Activated CD8-positive, alpha-beta memory T cell treated with anti-CD3 and anti-CD28 coated beads, Interleukin-2, amount 50 U/mL, for 4 hours (primary cell): Measurements from ENCODE around the gene MYO18A.
A peak's percentile ranks its signal among the peaks of the same experiment; 100 is the strongest.

Source experiments
- DNase-seq: peaks from one replicate; pipeline ENCODE4 v3.0.0-alpha.2; 2020

Gene MYO18A

DNA sequence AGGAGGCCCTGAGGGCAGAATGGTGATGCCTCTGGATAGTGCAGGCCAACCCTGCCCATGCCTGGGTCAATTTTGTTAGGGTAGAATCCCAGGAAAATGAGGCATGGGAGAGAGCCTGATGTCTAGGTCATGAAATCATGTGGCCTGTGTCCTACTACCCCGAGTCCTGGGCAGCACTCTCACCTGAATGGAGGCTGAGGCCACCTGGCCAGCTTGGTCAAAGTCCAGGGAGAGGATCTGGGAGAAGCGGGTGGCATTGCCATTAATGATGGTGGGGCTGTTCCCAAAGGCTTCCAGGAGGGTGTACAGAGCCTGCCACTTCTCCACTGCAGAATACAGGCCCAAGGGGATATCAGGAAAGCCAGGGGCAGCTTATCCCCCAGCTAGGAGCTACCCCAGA, 59.8 kb downstream of the MYO18A start:
- no peak for DNase-seq

DNA sequence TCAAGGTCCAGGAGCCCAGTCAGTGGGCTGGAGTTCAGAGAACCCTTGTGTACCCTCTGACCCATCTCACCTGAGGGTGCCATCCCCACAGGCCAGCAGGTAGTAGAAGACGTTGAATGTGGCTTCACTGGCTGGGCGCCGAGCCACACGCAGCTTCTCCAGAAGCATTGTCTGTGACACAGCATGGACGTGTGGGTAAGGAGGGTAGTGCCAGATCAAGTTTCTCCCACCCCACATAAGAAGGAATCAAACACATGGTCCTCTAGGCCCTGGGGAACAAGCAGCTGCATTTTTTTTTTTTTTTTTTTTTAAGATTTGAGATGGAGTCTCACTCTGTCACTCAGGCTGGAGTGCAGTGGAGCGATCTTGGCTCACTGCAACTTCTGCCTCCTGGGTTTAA, 60.9 kb downstream of the MYO18A start:
- no peak for DNase-seq

DNA sequence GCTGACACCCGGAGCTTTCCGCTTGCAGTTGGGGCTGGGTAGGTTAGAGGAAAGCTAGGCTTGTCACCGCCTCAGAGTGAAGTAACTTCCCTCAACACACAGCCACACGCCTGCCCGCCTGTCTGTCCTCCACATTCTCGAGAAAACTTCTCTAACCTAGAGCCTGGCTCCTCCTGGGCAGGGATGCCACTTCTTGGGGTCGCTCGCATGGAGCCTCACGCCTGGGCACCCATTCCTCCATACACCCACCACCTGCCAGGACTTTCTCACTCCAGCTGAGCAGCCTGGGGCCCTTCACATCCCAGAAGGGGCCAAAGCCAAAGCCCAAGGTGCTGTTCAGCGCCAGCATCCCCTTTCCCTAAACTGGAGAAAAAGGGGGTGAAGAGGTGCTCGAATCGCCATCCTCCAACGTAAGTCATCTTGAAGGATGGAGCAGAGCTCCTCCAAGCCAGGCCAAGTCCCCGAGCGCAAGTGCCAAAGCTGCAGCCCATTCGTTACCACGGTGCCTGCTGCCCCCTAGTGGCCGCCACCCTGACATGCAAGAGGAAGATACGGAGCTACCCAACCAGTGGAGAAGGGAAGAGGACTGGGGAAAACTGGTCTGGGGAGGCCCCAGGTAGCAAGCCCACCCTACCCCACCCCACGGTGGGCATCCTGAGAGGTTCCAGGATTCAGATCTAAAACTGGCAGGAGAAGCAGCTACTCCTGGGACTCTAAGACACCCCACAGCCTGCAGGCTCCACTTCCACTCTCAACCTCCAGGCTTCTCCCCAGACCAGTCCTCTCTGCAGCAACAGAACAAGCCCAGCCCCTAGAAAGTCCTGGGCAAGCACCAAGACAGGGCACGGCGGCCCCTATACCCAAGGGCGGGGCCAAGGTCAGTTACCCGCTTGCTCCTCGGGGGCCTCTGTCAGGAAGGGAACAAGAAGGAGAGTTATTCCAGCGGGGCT, 63.1 kb downstream of the MYO18A start:
- DNase-seq, result peak; percentile 78

DNA sequence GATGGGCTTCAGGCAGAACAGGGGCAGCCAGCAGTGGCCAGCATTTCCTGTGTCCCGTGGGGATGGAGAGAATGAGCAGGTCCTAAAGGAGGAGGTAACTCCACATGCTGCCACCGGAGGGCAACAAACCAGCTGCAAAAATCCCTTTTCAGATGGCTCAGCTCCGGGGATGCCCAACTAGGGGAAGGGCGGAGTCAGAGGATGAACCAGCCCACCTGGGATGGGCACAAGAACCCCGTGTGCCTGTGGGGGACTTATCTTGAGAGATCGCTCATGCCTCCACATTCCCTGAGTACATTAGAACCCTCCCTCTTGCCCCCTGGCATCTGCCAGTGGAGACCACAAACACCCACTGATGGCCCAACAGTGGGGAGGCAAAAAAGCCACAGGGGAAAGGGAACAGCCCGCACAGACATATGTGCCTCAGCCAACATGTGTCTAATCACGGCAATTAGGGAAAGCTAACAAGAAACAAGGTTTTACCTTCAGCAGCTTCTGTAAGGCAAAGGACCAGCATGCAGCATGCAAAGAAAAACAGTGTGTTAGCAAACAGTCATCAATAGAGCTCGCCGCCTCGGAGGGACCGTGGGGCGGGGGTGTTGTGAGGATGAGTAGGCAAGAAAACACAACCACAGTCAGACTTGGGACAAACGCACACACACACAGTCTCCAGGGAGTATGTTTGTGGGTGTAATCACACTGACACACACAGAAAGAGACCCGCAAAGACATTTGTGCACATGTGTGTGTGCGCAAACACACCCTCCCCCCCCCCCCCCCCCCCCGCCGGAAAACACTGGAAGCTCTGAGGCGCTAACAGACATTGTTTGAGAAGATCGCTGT, 64.0 kb downstream of the MYO18A start:
- DNase-seq, result peak; percentile 37

DNA sequence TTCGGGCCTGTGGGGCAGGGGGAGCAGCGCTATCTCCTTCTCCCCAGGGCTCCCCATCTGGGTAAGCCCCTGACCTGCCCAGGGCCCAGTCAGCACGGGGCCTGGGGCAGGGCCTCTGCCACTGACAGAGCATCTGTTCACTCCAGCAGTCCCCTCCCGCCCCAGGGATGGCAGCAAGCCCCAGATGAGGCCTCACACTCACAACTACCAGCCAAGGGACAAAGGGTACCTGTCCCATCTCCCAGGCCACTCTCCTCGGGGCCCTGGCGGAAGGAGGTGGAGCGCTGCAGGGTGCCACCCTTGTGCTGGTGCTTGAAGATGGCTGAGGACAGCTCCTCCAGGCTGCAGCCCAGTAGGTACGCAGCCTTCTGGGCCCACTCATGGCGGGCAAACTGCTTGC, 64.8 kb downstream of the MYO18A start:
- DNase-seq, result no peak

DNA sequence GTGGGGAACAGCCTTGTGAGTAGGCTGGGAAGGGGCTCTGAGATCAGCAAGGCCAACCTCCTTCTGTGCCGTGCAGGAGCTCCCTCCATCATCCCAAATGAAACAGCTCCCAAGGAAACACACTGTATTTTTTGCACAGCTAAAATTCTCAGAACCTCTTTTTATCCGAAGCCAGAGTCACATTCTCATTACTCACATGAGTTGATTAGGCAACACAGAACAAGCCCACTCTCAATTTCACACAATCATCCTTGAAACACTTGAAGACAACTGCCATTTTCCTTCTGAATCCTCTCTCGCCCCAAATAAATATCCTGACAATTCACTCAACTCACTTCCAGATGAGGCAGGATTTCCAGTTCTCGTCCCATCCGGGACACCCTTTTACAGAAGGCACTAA, 66.1 kb downstream of the MYO18A start:
- DNase-seq, result no peak

DNA sequence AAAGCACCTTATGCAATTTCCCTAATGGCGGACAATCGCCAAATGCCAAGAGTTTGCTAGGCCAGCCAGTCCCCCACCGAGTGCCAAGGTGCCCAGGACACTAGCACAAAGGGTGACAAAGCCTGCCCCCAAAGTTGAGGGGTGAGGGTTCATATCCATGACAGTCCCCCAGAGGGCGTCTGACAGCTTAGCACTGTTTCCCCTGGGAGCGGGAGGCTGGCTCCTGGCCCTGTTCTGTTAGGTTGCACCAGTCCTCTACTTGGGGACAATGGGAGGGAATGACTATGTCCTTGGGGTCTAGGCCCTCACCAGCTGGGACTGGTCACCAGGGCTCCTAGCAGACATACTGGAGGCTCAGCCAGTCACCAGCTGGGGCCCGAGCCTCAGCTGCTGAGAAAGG, 66.9 kb downstream of the MYO18A start:
- DNase-seq, result no peak

DNA sequence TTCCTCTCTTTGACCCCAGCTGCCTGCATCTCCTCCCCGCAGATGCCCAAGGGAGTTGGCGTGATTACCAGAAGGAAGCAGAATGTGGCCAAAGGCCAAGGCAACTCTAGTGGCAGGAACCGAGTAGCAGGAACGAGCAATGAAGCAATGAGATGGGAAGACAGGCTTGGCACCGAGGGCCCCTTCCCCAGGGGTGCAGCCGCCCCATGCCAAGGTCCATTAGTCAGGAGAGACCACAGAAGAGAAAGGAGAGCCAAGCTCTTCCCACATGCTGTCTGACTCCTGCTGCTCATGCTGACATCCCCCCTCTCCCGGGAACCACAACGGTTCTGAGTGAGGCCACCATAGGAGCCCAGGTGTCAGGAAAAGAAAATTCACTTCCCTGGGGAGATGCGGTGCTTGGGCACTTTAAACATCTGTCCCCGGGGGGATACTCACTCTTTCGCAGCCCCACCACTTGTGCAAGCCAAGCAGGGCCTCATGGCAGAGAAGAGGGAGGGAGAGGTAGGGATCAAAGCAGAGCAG, 67.4 kb downstream of the MYO18A start:
- no peak for DNase-seq

DNA sequence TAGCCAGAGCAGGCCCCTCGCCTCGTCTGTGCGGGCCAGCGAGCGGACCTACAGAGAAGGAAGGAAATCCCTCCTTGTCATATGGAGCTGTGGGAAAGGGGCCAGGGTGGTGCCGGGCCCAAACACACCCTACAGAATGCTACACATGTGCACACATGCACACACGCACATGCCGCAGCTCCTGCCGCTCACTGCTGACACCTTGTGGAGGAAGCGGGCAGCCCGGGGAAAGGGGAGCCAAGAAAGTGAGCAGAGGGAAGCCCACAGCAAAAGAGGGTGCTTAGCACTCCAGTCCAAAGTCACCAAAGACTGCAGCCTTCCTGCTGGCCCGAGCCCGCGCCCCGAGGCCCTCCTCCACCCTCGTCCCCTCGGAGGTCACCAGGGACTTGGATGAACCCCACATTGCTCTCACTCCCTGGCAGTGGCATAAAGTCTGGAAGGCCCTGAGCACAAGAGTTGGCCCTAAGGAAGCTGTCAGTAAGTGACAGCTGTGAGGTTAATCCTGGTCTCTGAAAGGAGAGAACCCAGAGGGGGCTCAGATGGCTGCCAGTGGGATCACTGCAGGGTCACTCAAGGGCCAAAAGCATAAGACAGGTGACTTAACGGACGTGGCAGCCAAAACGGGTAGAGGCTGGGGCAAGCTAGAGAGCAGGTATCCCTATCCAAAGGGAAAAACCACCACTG, 68.2 kb downstream of the MYO18A start:
- peak; percentile 74 for DNase-seq

DNA sequence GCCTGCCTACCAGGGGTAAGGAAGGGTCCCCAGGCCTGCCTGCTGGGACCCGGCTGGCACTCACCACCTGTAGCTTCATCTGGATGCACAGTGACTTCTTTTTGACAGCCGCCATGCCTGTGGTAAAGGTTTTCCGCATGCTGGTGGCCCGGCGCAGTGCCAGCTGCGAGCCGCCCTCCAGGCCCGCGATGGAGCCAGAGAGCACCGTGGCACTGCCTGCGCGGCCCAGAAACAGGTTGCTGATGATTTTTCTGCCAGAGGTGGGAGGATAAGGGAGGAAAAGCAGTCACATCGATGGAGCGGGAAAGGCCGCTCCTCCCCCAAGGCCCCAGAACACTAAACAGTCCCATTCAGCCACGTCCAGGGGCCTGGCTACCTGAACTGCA, 69.8 kb downstream of the MYO18A start:
- DNase-seq, result no peak

DNA sequence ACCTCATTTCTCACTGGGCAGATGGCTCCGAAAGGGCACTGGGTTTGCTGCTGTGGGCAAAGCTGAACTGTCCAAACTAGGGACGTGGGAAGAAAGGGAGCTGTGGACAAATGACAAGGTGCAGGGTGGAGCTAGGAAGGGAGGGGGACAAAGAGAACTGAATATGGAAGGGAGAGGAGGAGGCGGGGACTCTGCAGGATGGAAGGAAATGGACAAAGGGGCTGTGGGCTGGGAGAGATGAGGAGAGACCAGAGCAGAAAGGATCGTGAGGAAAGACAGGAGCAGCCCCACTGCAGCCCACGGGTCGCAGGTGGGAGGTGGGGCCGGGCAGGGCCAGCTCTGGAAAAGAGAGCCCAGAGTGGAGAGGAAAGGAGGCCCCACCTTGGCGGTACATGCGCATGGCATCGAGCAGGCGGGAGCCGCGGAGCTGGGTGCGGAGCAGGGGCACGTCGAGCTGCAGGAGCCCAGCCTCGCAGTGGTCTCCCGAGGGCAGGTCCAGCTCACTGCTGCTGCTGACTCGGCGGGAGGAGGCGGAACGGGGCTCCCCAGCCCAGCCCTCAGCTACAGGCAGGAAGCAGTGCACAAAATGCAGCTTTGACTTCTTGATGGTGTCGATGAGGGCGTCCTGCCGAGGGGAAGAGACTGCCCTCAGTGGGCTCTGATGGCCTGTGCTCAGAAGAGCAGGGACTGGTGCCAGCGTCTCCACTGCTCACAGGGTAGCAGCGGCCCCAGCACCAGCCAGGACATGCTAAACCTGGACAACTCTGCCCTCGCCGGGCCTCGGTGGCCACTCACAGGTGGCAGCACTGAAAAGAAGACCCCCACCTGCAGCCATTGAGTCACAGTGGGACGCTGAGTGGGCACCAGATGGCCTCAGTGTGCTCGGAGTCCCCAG, 70.5 kb downstream of the MYO18A start:
- no peak for DNase-seq

DNA sequence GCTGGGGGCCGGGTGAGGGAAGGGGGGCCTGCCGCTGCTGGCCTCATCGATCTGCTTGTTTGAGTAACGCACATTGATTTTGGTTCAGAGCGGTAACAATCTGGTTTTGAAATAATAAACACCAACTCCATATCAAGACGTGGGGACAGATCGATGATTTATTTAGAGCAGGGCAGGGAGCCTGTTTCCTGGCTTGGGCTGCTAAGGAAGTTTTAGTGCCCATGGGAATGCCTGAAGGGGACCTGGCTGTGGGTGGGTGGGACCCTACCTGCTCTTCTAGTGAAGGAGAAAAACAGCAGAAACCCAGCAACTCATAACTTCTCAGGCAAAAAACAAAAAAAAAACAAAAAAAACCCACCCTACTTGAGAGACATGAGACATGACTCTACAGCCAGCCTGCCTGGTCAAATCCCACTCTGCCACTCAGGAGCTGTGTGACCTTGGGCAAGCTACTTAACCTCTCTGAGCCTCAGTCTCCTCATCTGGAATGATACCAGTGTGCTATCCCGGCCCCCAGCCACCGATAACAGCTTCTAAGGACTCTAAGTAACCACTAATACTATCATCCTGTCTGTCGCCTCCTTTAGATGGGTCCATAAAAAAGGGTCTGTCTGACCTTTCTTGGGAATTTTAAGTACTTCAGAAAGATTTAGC, 71.2 kb downstream of the MYO18A start:
- no peak for DNase-seq

DNA sequence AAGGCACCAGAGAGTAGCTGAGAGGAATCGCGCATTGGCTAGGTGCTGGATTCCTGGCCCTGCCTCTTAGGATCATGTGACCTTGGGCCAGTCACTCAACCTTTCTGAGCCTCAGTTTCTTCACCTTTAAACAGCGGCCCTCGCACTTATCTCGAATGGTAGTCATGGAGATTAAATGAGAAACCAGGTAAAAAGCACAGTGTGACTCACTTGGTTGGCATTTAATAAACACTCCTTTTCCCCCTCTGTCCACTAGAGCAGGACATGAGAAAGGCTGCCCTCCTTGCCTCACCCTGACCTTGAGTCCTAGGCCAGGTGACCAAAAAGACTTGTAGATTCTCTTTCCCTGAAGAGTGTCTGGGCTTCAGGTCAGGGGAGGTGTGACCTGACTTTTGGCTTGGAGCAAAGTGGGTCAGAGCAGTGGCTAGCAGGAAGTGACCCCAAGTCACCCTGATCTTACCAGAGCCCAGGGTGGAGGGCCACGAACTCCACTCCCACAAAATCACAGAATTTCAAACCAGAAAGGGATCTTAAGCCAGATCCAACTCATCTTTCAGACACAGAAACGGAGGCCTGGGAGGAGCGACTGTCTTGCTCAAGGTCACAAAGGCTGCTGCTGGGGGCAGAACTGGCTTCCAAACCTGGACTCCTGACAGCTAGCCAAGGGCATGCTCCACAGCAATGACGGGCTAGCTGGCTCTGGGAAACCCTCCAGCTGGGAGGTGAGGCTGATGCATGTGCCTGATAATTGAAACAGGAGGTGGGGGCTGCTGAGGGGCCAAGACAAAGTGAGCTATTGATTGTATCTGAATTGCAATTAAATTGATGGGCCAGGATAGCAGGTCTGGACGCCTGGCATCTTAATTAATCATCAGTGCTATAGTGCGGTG, 72.0 kb downstream of the MYO18A start:
- no peak for DNase-seq

DNA sequence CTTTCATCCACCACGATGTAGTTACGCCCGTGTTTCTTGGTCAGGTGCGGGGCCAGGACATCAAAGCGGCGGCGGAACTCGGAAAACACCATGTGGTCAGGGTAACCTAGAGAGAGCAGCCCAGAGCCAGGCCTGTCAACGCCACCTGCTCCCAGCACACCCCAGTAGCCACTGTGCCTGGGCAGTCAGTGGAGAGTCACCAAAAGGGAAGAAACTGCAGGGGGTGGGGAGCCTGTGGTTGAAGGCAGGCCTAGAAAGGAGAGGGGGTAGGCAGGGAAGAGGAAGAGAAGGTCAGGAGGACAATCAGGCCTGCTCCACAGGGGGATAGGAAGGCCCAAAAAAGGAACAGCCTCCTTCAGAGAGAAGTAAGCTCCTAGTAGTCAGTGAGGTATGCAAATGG, 73.1 kb downstream of the MYO18A start:
- DNase-seq, result no peak

DNA sequence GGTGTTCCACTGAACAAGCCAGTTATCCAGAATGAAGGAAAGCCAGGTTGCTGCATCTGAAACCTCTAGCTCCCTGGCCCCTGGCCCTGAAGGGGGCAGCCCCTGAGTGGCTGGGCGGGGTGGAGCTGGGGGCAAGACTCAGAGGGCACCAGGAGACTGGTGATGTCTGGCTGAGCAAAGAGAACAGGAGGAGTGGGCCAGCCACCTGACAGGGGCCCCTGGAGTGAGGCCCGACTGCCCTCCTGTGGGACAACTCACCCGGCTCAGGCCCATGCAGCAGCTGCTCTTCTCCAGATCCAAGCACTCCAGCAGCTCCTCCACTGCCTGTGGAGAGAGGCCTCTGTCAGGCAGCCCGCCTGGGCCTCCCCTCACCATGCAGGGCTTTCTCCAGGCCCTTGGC, 76.9 kb downstream of the MYO18A start:
- no peak for DNase-seq

DNA sequence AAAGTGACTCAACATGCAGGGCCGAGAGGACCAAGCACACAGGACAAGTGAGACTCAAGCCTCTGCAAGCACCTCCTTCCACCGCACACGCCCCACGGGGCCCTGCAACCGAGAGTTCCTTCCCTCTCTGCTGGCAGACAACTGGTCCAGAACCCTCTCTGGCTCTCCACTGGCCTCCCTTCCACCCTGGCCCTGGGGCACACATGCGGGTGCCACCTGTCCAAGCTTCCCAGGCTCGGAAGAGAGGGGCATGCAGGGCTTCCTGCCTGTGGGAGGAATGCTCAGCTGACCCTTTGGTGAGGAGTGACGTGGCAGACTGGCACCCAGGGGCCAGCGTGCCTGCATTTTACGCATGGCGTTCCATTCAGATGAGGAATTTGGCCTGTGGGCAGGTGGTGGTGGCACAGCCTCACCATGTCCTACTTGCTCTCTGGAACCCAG, 77.4 kb downstream of the MYO18A start:
- DNase-seq, result no peak

DNA sequence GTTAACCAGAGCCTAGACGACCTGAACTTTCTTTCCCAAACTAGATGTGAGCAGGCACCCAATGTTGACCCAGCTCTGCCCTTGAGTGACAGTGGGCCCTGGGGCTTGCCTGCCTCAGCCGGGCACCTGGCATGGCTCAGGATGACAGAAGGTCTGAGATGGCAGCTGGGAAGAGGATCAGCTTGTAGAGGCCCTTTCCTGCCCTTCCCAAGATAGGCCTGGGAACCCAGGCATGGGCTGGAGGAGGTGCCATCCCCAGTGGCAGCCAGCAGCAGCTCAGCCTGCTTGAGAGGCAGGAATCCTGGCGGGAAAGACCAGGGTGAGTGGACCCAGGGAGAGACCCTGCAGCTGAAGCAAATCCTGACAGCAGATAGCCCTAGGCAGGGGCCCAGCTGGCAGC, 78.2 kb downstream of the MYO18A start:
- no peak for DNase-seq

DNA sequence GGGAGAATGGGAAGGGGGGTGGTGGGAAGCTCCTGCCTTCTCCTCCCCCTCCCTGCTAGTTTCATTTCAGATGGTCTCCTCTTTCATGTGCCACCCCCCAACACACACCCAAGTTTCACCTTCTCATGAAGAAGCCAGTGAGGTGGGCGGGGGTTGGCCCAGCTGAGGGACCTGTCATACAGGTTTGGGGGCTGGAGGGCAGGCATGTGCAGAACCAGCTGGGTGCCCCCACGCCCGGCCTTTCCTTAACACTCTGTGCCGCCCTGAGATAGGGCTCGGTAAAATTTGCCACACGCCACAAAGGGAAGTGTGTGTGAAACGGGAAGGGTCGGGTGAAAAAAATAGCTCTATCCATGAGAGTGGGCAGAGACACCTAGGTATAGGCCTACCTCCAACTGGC, 79.9 kb downstream of the MYO18A start:
- DNase-seq, result no peak

DNA sequence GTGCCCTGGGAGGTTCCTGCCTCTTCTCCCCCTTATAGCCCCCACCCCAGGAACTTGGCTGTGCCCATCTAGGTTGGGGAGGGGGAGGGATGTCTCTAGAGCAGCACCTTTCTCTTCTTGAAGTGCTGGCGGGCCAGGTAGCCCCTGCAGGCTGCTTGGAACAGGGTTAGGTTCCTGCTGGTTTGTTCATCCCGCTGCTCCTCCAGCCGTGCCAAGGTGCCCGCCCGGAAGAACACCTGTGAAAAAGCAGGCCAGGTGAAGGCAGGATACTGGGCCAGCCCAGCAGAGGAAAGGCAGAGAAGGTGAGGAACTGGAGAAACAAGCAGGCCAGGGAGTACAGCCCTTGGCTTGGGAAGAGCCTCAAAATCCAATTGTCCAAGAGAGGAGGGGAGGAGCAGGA, 80.7 kb downstream of the MYO18A start:
- DNase-seq, result no peak

DNA sequence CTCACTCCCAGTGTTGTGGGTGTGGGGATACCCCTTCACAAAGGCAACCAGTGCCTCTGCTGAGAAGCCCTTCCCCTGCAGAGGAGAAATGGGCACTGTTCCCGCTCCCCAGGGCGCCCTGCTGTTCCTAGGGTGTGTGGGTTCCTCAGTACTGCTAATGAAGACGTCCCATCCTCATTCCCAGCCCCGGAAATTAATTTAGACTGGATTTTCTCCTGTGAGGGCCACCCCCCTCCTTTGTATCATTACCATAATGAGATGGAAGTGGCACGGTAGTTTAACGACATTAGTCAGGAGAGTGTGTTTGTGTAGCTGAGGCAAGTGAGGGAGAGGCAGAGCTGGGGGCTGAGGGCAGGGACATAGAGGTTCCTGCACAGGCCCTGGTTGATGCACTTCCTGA, 84.1 kb downstream of the MYO18A start:
- DNase-seq, result no peak
